KMS-11 (cell line): ENCODE measurements around the gene NCKAP1.
"Not testable (repeated sequence)": the region's sequence is repeated elsewhere in the genome, so short reads cannot be mapped to it uniquely, and the experiment has no call there.

Source experiments
- H2AFZ ChIP-seq: fragments of 200-600 bp; sonication (generic); 2 replicates; pipeline ENCODE4 v1.6.1; 2016; ENCODE audit warnings: antibody characterized with exemption, mixed run types, low read depth
- H3K27ac ChIP-seq: fragments of 200-600 bp; sonication (generic); 2 replicates; pipeline ENCODE4 v1.6.1; 2016; ENCODE audit warnings: mild to moderate bottlenecking, mixed run types
- H3K27me3 ChIP-seq: fragments of 200-600 bp; sonication (generic); 2 replicates; pipeline ENCODE4 v1.6.1; 2017; ENCODE audit warnings: mild to moderate bottlenecking, low read depth, mixed run types, moderate library complexity; ENCODE audit not compliant: insufficient read depth
- H3K36me3 ChIP-seq: fragments of 200-600 bp; sonication (generic); 2 replicates; pipeline ENCODE4 v1.6.1; 2017; ENCODE audit warnings: mild to moderate bottlenecking, mixed run types; ENCODE audit not compliant: insufficient read depth
- H3K4me1 ChIP-seq: fragments of 200-600 bp; sonication (generic); 2 replicates; pipeline ENCODE4 v1.6.1; 2016; ENCODE audit warnings: mild to moderate bottlenecking, low read depth, mixed run types; ENCODE audit not compliant: poor library complexity, severe bottlenecking
- H3K4me2 ChIP-seq: fragments of 200-600 bp; sonication (generic); 2 replicates; pipeline ENCODE4 v1.7.0; 2016; ENCODE audit warnings: mild to moderate bottlenecking, mixed run types
- H3K4me3 ChIP-seq: fragments of 200-600 bp; sonication (generic); IDR thresholded peaks from 2 replicates; pipeline ENCODE4 v1.6.1; 2017; ENCODE audit warnings: low read depth, low read length, mixed read lengths; ENCODE audit not compliant: insufficient read depth
- H3K79me2 ChIP-seq: fragments of 200-600 bp; sonication (generic); 2 replicates; pipeline ENCODE4 v1.6.1; 2016; ENCODE audit warnings: low read depth, mixed run types; ENCODE audit not compliant: insufficient read depth
- H3K9ac ChIP-seq: fragments of 200-600 bp; sonication (generic); 2 replicates; pipeline ENCODE4 v1.6.1; 2016; ENCODE audit warnings: mild to moderate bottlenecking, mixed run types
- H4K20me1 ChIP-seq: fragments of 200-600 bp; sonication (generic); 2 replicates; pipeline ENCODE4 v1.6.1; 2016; ENCODE audit warnings: mild to moderate bottlenecking, mixed run types; ENCODE audit not compliant: insufficient read depth
- CTCF ChIP-seq: fragments of 200-600 bp; sonication (generic); conservative IDR thresholded peaks from 2 replicates; pipeline ENCODE4 v1.6.1; 2017; ENCODE audit warnings: low read depth, mild to moderate bottlenecking, antibody characterized with exemption, low read length, moderate library complexity, mixed read lengths

Gene NCKAP1

GRCh38 chr2:183024339-183025095 is 13.7 kb downstream of the NCKAP1 start:
- no peaks in the 10 kb centered on the region for H4K20me1 ChIP-seq
- H3K4me2 ChIP-seq: no peak overlapping the region

GRCh38 chr2:183022711-183023110 is 15.5 kb downstream of the NCKAP1 start:
- H3K4me2 ChIP-seq: no peak overlapping the region
- H3K36me3 ChIP-seq: no peaks in the 10 kb centered on the region
- H2AFZ ChIP-seq: no peak overlapping the region
- no peaks in the 10 kb centered on the region for H3K27me3 ChIP-seq
- no peak overlapping the region for H3K4me3 ChIP-seq
- no peaks in the 10 kb centered on the region for H4K20me1 ChIP-seq
- H3K9ac ChIP-seq: no peak overlapping the region
- peaks cover 6% of the 10 kb centered on the region; the same call in 1 of the 2 replicates for H3K79me2 ChIP-seq
- no peaks in the 10 kb centered on the region for H3K4me1 ChIP-seq
- H3K27ac ChIP-seq: no peak overlapping the region
- TF ChIP-seq CTCF: no peak

More at GRCh38 chr2:183024339-183025095, 13.7 kb downstream of the NCKAP1 start:
- Histone ChIP-seq H3K27me3 (no peaks in the 10 kb centered on the region), H3K4me1 (no peaks in the 10 kb centered on the region), H3K79me2 (peaks cover 6% of the 10 kb centered on the region; the same call in 1 of the 2 replicates), H3K27ac (no peak overlapping the region), H3K4me3 (no peak overlapping the region), H3K36me3 (no peaks in the 10 kb centered on the region), H3K9ac (no peak overlapping the region), H2AFZ (no peak overlapping the region)
- TF ChIP-seq CTCF: no peak

GRCh38 chr2:183021613-183022012 is 16.6 kb downstream of the NCKAP1 start:
- no peaks in the 10 kb centered on the region for H3K36me3 ChIP-seq
- H3K9ac ChIP-seq: no peak overlapping the region
- H2AFZ ChIP-seq: no peak overlapping the region
- no peaks in the 10 kb centered on the region for H4K20me1 ChIP-seq
- no peak overlapping the region for H3K4me2 ChIP-seq
- peaks cover under 1% of the 10 kb centered on the region; the same call in 1 of the 2 replicates for H3K79me2 ChIP-seq
- H3K27me3 ChIP-seq: no peaks in the 10 kb centered on the region
- no peak overlapping the region for H3K4me3 ChIP-seq
- H3K4me1 ChIP-seq: no peaks in the 10 kb centered on the region
- H3K27ac ChIP-seq: no peak overlapping the region
- TF ChIP-seq CTCF: no peak

GRCh38 chr2:183019718-183020442 is 18.4 kb downstream of the NCKAP1 start:
- no peak overlapping the region for H3K9ac ChIP-seq
- H2AFZ ChIP-seq: no peak overlapping the region
- no peak for TF ChIP-seq CTCF
- no peaks in the 10 kb centered on the region for H3K36me3 ChIP-seq
- H3K27ac ChIP-seq: no peak overlapping the region
- peaks cover 3% of the 10 kb centered on the region for H3K4me1 ChIP-seq
- no peaks in the 10 kb centered on the region; the same call in 1 of the 2 replicates for H3K79me2 ChIP-seq
- no peaks in the 10 kb centered on the region for H4K20me1 ChIP-seq
- no peaks in the 10 kb centered on the region for H3K27me3 ChIP-seq
- H3K4me2 ChIP-seq: no peak overlapping the region
- H3K4me3 ChIP-seq: no peak overlapping the region

GRCh38 chr2:183017845-183018244 is 20.4 kb downstream of the NCKAP1 start:
- H3K27ac ChIP-seq, H2AFZ ChIP-seq, H3K36me3 ChIP-seq, H3K9ac ChIP-seq, H3K27me3 ChIP-seq, H3K4me3 ChIP-seq, H3K4me1 ChIP-seq, H3K79me2 ChIP-seq, H3K4me2 ChIP-seq, H4K20me1 ChIP-seq: not testable (repeated sequence)
